D721Med (cell line): ENCODE results near the gene ANO6.

Experiments
- DNase-seq: peaks from one replicate; pipeline ENCODE4 v3.0.0; 2011; ENCODE audit warnings: low spot score; ENCODE audit not compliant: insufficient read length
- FAIRE-seq: peaks from 2 replicates; lab custom pipeline; 2011; peaks lifted over from hg19 to GRCh38; lab: Jason Lieb, UNC
- CTCF ChIP-seq: IDR thresholded peaks from 2 replicates; pipeline ENCODE4 v1.5.1; 2012; ENCODE audit warnings: mild to moderate bottlenecking, control low read depth; ENCODE audit not compliant: insufficient read depth; ENCODE audit errors: missing control alignments

Gene ANO6

DNA sequence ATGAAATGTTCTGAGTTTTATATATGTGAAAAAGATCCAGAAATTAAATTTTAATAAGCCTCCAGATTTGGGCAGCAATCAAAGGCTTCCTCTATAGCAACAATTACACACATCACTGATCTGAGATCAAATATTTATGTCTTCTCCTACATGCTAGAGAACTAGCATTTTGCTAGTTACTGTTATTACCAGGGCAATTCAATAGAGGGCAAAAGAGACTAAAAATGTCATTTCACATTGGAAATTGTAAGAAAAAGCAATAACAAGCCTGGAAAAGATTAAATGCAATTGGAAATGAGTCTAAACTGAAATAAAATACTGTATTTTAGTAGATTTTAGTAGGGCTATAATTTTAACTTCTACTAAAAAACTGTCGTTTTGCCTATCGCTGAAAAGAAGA, 32.6 kb upstream of the ANO6 start:
- DNase-seq = no peak
- no peak for FAIRE-seq
- TF ChIP-seq CTCF = peak; percentile 26

DNA sequence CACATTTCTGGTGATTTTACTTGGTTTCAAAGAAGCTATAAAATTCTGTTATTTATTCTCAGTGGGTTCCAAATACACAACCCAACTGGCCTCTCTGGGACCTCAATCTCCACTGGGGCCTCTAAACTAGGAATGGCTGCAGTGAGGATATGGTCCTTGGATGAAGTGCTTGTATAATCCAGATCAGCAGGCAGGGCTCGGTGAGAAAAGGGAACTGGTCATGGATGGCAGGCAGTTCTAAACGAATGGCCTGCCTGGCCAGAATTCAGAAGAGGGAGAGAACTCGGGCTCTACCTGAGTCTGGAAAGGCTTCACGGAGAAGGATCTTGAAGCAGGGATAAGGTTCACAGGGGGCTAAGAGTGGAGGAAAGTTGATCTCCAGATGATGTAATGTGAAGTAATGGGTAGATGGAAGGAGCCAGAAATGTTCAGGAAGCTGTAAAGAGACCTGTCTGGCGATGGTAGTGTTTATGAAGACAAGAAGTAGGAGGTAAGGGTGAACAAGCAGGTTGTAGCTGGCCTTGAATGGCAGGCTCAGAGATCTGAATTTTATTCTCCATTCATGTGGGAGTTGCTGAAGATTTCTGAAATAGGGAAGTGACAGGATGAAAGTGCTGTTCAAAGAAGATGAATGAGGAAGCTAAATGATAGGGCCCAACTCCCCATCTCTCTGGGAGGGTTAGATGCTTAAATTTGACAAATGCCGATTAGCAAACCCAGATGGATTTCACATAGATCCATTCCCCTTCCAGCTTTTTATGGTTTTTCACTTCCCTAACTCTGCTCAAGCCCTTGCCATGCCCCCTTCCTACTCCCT, 31.5 kb upstream of the ANO6 start:
- FAIRE-seq (no peak), DNase-seq (no peak)
- TF ChIP-seq CTCF = no peak

GRCh38 chr12:45186762-45187161, 29.1 kb upstream of the ANO6 start:
- TF ChIP-seq CTCF = no peak
- DNase-seq (no peak), FAIRE-seq (no peak)

DNA sequence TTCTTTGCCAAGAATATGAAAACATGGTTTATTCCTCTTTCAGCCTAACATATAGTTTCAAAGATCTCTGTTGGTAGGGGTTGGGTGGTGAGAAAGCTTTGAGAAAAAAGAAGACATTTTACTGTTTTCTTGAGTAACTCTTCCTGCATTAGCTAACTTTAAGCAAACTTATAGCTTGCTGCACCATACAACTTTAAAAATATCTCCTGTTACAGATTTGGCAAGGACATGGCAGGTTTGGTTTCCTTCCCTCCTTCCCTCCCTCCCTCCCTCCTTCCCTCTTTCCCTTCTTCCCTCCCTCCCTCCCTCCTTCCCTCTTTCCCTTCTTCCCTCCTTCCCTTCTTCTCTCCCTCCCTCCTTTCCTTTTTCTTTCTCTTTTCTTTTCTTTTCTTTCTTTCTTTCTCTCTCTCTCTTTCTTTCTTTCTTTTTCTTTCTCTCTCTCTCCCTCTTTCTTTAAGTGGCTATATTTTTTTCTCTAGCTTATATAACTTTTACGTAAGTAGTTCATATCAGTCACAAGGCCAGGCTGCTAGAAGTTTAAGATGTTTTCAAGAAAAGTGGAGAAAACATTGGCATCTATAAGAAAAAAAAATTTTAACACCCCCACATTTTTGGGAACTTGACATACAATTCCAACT, 26.0 kb upstream of the ANO6 start:
- no peak for TF ChIP-seq CTCF
- FAIRE-seq = no peak
- no peak for DNase-seq

- no peak for TF ChIP-seq CTCF
- FAIRE-seq (no peak), DNase-seq (no peak)
These were observed 24.7 kb upstream of the ANO6 start for GRCh38 chr12:45191239-45191638.

DNA sequence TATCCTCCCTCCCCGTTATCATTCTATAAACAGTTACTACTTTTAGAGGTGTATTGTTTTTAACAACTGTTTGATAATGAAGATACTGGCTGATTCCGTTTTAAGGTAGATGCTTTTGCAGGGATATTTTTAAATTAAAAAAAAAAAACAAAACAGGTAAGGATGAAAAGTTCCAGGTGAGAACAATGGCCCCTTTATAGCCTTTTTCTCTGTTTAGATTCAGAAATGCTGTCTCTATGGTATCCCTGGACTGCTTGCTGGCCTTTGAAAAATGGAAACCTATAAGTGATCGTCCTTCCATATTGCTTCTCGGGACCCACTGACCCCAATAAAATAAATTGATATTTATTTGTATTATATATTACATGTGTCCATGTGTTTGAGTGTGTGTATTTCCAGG, 23.2 kb upstream of the ANO6 start:
- FAIRE-seq (no peak), DNase-seq (no peak)

More for the DNA sequence above, 23.2 kb upstream of the ANO6 start:
- no peak for TF ChIP-seq CTCF
